Activated T-cell treated with anti-CD3 and anti-CD28 coated beads for 1 hour (primary cell): ENCODE data around the gene NTRK3.

Experiments
- DNase-seq: peaks from one replicate; pipeline ENCODE4 v3.0.0-alpha.2; 2020; ENCODE audit warnings: low read depth

The NTRK3 gene

GRCh38 chr15:88178631-88179030 lies 77.9 kb downstream of the NTRK3 start:
- no peak for DNase-seq

DNA sequence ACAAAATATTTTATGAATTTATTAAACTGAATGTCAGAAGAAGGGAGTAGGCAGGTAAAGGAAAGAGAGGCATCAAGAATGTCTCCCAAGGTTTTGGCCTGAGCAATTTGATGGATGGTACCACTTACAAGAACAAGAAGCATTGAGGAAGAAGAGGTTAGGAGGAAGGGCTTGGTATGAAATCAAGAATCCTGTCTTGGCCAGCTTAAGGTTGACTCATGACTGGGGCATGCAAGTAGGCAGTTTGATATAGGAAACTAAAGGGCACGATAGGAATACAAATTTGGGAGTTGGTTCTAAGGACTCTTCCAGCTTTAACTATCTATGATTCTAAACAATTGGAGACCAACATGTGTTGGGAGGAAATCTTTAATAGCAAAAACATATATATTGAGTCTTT lies 79.1 kb downstream of the NTRK3 start:
- no peak for DNase-seq

- no peak for DNase-seq
Measured at GRCh38 chr15:88174571-88174970, 82.0 kb downstream of the NTRK3 start.

DNA sequence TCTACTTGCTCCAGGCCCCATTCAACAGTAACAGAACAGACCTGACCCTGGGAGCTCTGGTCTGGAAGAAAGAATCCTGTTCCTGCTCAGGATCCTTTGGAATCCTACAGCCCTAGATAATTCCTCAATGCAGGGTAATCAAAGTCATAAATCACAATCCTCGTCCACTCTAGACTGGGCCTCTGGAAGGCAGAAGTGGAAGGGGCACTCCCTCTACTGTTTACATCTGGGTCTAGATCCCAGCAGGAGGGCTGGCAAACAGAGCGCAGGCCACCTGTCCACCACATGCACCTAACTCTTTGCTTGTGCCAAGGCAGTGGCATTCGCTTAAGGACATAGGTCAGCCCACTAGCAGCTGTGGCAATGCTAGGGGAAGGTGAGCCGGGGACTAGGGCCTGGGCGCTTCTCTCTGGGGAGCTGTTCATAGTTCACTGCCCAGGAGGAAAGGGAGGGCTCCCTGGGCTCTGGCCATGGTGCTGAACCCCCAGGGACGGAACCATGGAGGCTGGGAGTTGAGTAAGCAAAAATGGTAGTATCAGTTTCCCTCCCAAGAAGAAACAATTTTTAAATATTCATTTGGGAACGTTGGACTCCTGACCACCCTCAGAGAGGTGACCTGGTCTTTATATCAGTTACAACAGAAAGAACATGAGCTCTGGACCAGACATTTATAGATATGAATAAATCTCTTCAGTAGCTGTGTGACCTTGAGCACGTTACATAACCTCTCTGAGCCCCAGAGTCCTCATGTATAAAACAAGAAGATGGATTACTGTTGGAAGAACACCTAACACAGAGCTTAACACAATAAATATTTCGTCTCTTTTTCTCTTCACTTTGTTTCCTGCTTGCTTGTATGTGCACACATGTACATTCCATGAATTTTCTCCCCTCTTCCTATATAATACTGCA lies 90.2 kb downstream of the NTRK3 start:
- no peak for DNase-seq

- no peak for DNase-seq
Measured at GRCh38 chr15:88161636-88162035, 94.9 kb downstream of the NTRK3 start.

DNA sequence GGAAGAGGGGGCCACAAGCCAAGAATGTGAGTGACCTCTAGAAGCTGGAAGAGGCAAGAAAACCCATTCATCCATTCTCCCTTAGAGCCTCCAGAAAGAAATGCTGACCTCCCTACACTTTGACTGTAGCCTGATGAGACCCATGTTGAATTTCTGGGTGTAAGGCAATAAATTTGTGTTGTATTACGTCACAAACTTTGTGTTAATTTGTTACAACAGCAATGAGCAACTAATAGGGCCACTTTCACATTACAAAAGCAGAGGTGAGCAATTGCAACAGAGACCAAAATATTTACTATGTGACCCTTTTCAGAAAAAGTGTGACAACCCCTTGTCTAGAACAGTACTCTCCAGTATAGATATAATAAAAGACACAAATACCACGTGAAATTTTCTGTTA lies 101.2 kb downstream of the NTRK3 start:
- DNase-seq: no peak

GRCh38 chr15:88152672-88153071 lies 103.9 kb downstream of the NTRK3 start:
- DNase-seq: no peak

DNA sequence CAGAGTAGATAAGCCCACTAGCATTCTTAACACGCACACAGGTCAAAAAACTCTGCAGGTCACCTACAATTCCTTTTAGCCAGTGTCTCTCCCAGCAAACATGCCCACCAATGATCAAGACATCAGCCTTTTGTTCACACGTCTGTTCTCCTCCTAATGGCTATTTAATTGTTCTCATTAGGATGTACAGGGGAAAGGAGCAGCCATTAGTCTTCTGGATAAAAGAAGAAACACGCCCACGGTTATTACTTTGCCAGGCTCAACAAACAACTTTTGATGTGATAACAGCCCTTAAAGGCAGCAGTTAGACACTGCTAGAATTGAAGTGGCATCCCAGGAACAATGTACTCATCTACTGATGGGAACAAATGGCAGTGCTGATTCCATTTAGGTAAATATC lies 108.8 kb downstream of the NTRK3 start:
- no peak for DNase-seq

- DNase-seq: no peak
Measured at GRCh38 chr15:88144921-88145653, 111.5 kb downstream of the NTRK3 start.

DNA sequence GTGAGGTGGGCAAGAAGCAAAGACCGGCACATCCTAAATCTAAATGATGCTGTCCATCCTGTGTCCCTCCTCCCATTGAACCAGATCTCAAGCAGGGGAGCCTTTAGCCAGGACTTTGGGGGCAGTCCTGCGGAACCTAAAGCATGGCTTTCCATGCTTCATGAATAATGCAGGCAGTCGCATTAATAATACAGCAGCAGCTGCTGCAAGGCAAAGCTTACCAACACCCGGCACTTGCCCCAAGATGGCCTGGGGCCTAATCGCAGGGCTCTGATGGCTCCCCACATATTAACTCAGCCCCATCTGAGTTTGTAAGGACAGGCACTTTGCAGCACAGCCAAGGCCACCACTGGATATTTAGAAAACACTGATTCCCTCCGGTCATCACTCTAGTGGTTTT lies 114.4 kb downstream of the NTRK3 start:
- no peak for DNase-seq

- no peak for DNase-seq
Measured at GRCh38 chr15:88141269-88141889, 115.2 kb downstream of the NTRK3 start.

DNA sequence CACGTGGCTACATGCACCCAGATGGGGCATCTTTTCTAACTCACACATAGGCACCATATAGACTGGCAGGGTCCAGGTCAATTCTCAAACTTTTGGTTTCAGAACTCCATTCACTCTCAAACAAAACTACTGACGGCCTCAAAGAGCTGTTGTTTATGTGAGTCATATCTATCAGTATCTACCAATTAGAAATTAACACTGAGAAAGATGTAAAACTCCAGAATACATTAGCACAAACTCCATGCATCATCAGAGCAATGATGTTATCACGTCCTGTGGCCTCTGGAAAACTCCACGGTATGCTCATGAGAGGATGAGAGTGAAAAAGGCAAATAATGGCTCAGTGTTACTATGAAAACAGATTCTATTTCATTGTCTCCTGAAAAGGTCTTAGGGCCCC lies 116.1 kb downstream of the NTRK3 start:
- DNase-seq: no peak

DNA sequence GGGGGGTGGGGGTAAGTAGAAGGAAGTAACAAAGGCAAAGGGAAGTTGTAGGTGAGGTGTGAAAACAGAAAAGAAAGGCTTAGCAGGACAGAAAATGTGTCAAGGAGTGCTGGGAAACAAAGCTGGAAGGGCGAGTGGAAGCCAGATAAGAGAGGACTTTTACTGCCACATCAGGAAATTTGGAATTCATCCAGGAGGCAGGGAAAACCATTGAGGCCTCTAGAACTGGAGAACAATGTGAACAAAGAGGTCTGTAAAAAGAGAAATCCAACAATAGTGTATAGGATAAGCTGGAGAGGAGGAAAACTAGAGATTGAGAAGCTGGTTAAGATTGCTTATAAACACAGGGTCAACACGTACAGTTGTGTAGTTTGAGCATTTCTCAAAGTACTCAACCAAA lies 116.6 kb downstream of the NTRK3 start:
- no peak for DNase-seq

- DNase-seq: no peak
Measured at GRCh38 chr15:88133795-88134194, 122.7 kb downstream of the NTRK3 start.

DNA sequence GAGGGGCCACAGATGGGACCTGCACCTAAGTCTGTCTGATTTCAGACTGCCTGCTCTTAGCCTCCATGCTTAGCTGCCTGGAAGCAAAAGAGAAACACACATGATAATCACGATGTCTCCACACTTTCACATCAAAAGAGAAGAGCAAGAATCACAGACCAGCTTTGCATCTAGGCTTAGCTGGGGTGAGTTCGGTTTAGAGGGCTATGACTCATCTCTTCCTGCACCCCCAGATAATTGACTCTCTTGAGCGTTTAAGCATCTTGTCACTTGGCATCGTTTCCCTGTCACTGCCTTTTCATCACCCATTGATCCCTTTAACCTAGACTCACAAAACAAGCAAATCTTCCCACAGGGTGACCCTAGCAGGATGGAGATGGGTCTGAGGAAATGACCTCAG lies 124.0 kb downstream of the NTRK3 start:
- DNase-seq: no peak

- DNase-seq: no peak
Measured at GRCh38 chr15:88131937-88132336, 124.6 kb downstream of the NTRK3 start.

DNA sequence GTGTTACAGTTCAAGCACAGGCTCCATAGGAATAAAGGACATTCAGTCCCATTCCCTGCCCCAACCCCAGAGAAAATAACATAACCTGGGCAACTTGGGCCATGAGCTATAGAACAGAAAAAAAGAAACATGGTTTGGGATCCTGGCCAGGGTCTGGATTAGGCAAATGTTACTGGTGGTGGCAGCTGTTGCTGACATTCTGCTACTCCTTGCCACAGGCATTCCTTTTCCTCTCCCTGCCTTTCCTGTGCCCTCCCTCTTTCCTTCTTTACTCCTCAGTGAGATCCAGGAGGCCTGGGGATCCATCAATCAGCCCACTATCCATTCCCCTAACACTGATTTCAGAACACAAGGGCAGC lies 129.1 kb downstream of the NTRK3 start:
- no peak for DNase-seq

DNA sequence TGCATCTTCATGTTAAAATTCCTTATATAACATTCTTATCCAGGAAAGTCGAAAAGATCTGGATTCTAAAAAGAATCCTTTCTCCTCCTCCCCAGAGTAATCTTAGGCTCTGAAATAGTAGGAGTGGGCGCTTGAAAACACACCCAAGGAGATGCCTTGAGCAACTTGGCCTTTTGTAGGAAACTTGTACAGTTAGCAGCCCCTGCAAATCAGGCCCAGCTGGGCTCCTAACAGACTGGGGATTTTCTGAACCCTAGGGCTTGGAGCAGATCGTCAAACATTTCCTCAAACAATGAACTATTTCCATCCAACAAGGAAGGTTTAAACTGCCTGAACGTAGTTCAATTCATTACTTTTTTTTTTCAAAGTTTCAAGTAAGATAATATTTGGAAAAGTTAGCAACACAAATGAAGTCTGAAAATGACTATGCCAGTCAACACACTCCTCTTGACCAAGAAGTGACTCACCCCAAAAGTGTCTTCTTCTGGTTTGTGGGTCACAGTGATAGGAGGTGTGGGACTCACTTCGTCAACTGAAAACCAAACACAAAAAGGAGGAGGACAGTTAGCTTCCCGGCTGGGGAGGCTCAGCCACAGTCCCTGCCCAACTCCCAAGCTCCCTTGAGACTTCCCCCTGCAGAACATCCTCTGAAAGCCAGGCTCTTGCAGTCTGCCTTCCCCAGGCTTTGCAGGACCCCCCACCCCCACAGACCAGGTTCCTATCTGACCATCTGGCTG lies 129.7 kb downstream of the NTRK3 start:
- no peak for DNase-seq

DNA sequence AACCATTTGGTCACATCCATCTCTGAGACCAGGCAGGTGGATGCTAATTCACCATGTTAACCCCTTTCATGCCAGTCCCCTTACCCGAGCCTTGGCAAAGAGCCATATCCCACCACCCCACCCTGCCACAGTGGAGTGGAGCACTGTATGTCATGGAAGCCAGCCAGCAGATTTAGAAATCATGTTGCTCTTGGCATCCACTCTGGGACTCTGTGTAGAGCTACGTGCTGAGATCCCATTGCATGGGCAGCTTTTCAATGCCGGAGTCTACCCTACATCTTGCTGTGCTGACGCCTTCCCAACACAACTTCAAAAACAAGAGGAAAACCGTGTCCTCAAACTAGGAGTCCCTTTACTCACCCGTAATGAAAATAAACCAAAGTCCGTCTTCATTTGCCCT lies 131.0 kb downstream of the NTRK3 start:
- DNase-seq: no peak

DNA sequence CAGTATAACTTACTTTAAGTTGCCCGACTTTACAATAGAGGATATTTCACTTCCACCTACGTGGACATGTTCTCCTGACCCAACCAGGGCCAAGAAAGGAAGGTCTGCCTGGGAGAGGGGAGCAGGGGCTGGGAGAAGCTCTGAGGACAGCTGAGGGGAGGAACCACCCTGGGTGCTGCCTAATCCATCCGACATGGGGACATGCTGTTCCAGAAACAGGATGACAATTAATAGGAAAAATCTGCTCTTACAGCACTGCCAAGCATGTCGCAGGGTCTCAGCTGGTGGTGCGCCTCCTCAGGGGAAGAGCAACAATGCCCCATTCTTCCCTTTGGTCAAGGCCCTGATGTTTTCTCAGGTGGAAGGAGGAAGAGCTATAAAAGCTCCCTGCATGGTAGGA lies 132.3 kb downstream of the NTRK3 start:
- no peak for DNase-seq

DNA sequence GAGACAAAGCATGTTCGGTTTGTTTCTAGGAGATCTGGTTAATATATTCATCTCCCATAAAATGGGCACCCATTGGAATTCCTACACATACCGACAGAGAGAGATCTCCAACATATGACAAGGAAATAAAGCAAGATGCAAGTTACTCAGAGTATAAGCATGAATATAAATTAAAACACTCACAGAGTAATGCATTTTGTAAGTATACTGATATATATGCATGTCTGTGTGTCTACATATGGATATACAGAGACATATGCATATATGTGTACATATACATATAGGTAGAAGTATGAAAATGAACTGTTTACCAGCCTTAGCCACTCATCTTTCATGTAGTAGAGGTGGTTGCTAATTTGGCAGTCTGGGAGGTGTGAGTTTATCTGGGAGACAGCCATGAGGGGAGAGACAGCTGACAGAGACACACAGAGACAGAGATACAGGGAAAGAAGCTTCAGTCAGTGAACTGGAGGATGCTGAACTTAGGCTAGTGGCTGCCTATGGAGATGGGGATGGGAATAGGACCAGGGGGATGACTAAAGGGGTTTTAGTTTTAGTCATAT lies 134.5 kb downstream of the NTRK3 start:
- no peak for DNase-seq

DNA sequence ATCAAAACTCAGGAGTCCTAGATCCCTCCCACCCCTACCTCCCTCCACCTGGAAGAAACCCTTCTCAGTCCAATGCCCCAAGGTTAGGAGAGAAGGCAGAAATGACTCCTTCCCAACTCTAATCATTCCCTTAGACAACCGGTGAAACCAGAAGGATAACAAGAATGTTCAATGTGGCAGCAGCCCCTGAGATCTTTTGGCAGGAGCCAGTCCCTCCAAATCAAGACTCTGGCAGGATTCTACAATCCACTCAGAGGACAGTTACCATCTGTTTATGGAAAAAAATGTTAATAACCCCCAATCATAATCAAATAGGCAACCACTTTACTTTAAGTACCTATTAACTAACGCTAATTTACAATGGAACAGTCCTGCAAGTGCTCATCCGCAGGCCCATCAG lies 136.5 kb downstream of the NTRK3 start:
- no peak for DNase-seq
